Dermis blood vessel endothelial cell (primary cell): Measurements from ENCODE around the gene ANO10. TPM values are rescaled to one million over a fixed set of nuclear protein-coding genes. Genes with fewer than 3 reads are reported as not detected.
"Not testable (repeated sequence)": the region's sequence is repeated elsewhere in the genome, so short reads cannot be mapped to it uniquely, and the experiment has no call there.

Source experiments
- DNase-seq: peaks from one replicate; pipeline ENCODE4 v3.0.0; 2010
- total RNA-seq: library from RNA; depleted of rRNA; stranded (reverse); fragments of >200 nt; gene quantifications from 2 replicates; pipeline ENCODE4 v1.2.3, GENCODE V29; 2014

Gene ANO10
- total RNA-seq, 1 donor from 2014 or later, result 46.5 TPM

- no peak for DNase-seq
Observed at GRCh38 chr3:43371494-43371893, 250.3 kb downstream of the ANO10 start.

- DNase-seq, result no peak
Observed at GRCh38 chr3:43370293-43370980, 251.4 kb downstream of the ANO10 start.

- no peak for DNase-seq
Observed at GRCh38 chr3:43369404-43370292, 252.2 kb downstream of the ANO10 start.

GRCh38 chr3:43366885-43367284, 254.9 kb downstream of the ANO10 start:
- DNase-seq, result no peak

GRCh38 chr3:43366481-43366880, 255.3 kb downstream of the ANO10 start:
- DNase-seq, result no peak

GRCh38 chr3:43365601-43366305, 256.1 kb downstream of the ANO10 start:
- DNase-seq, result no peak

- no peak for DNase-seq
Observed at GRCh38 chr3:43364926-43365325, 256.9 kb downstream of the ANO10 start.

- DNase-seq, result no peak
Observed at GRCh38 chr3:43364494-43364893, 257.3 kb downstream of the ANO10 start.

GRCh38 chr3:43363621-43364266, 258.1 kb downstream of the ANO10 start:
- no peak for DNase-seq

GRCh38 chr3:43362961-43363360, 258.9 kb downstream of the ANO10 start:
- no peak for DNase-seq

GRCh38 chr3:43362183-43362582, 259.6 kb downstream of the ANO10 start:
- DNase-seq, result no peak

- DNase-seq, result no peak
Observed at GRCh38 chr3:43361077-43361476, 260.7 kb downstream of the ANO10 start.

- DNase-seq, result not testable (repeated sequence)
Observed at GRCh38 chr3:43356033-43356432, 265.8 kb downstream of the ANO10 start.

GRCh38 chr3:43353923-43354670, 267.7 kb downstream of the ANO10 start:
- DNase-seq, result no peak

GRCh38 chr3:43353393-43353792, 268.4 kb downstream of the ANO10 start:
- DNase-seq, result no peak

GRCh38 chr3:43349716-43350115, 272.1 kb downstream of the ANO10 start:
- DNase-seq, result no peak

GRCh38 chr3:43348852-43349574, 272.8 kb downstream of the ANO10 start:
- DNase-seq, result no peak

- DNase-seq, result no peak
Observed at GRCh38 chr3:43348350-43348749, 273.5 kb downstream of the ANO10 start.

- DNase-seq, result no peak
Observed at GRCh38 chr3:43347774-43348173, 274.0 kb downstream of the ANO10 start.

- no peak for DNase-seq
Observed at GRCh38 chr3:43346978-43347749, 274.6 kb downstream of the ANO10 start.

- DNase-seq, result no peak
Observed at GRCh38 chr3:43345877-43346276, 275.9 kb downstream of the ANO10 start.
